H1 (cell line): ENCODE measurements around the gene DHRS3. TPM values are rescaled to one million over a fixed set of nuclear protein-coding genes. Genes with fewer than 3 reads are reported as not detected.

Experiments used
- CBX5 ChIP-seq: fragments of 300-800, 300-1000 bp; sonication (generic); IDR thresholded peaks from 2 replicates; pipeline ENCODE4 v1.7.1; 2016; ENCODE audit warnings: antibody characterized with exemption, low read length, low read depth
- CREB1 ChIP-seq: IDR thresholded peaks from 2 replicates; pipeline ENCODE4 v1.6.1; 2012; ENCODE audit warnings: inconsistent platforms
- CTBP2 ChIP-seq: IDR thresholded peaks from 2 replicates; pipeline ENCODE4 v1.7.0; 2011; ENCODE audit warnings: borderline replicate concordance, mild to moderate bottlenecking, moderate library complexity, mixed read lengths, low read length; ENCODE audit not compliant: insufficient read depth, insufficient read length
- MAFK ChIP-seq: IDR thresholded peaks from 2 replicates; pipeline ENCODE4 v1.6.1; 2012; ENCODE audit warnings: low read depth, mild to moderate bottlenecking, improper control_type of control experiment, low read length
- polyA plus RNA-seq, 7 experiments: library from polyadenylated mRNA; depleted of rRNA in 3 of 7; stranded (reverse) in 5 of 7; unstranded in 2 of 7; fragments of >200 nt in 5 of 7; fragments of 200-250 nt in 2 of 7; gene quantifications; 1 replicate in 5 of 7; 2 replicates in 1 of 7; 4 replicates in 1 of 7; pipeline versions ENCODE4 v1.2.1 to v1.2.3, GENCODE V29; 2011 to 2013; ENCODE audit warnings: missing spikeins in 2 of 7, mixed read lengths in 2 of 7
- total RNA-seq: library from RNA; stranded (reverse); fragmentation: NEBNext Ultra II Directional; extraction: Animal tissue kit (Norgen Biotek cat#: 25700); gene quantifications from 2 replicates; pipeline ENCODE4 v1.2.1, GENCODE V29; 2021
- TF ChIP-seq, protein P1 (sequence below): fragments of 300-600 bp; sonication (generic); IDR thresholded peaks from 2 replicates; pipeline ENCODE4 v1.7.1; 2012; ENCODE audit warnings: low read length, moderate library complexity, mild to moderate bottlenecking, inconsistent platforms; ENCODE audit not compliant: insufficient replicate concordance
- TF ChIP-seq, protein P2 (sequence below), 3 experiments: IDR thresholded peaks; 1 replicate in 2 of 3; 2 replicates in 1 of 3; pipeline versions ENCODE4 v1.5.1 to v1.6.1; 2011; ENCODE audit warnings: low read length in 3 of 3, mild to moderate bottlenecking in 3 of 3, inconsistent platforms in 2 of 3, low read depth in 1 of 3, moderate library complexity in 1 of 3; ENCODE audit not compliant: insufficient read depth in 1 of 3; ENCODE audit errors: control extremely low read depth in 1 of 3

The DHRS3 gene
- total and polyA plus RNA-seq, 2 of the 8 experiments (the other 6 are each of a cell fraction or from before 2014, with no cell fraction given): 32.5 to 36.4 TPM

- TF ChIP-seq, protein P1, sequence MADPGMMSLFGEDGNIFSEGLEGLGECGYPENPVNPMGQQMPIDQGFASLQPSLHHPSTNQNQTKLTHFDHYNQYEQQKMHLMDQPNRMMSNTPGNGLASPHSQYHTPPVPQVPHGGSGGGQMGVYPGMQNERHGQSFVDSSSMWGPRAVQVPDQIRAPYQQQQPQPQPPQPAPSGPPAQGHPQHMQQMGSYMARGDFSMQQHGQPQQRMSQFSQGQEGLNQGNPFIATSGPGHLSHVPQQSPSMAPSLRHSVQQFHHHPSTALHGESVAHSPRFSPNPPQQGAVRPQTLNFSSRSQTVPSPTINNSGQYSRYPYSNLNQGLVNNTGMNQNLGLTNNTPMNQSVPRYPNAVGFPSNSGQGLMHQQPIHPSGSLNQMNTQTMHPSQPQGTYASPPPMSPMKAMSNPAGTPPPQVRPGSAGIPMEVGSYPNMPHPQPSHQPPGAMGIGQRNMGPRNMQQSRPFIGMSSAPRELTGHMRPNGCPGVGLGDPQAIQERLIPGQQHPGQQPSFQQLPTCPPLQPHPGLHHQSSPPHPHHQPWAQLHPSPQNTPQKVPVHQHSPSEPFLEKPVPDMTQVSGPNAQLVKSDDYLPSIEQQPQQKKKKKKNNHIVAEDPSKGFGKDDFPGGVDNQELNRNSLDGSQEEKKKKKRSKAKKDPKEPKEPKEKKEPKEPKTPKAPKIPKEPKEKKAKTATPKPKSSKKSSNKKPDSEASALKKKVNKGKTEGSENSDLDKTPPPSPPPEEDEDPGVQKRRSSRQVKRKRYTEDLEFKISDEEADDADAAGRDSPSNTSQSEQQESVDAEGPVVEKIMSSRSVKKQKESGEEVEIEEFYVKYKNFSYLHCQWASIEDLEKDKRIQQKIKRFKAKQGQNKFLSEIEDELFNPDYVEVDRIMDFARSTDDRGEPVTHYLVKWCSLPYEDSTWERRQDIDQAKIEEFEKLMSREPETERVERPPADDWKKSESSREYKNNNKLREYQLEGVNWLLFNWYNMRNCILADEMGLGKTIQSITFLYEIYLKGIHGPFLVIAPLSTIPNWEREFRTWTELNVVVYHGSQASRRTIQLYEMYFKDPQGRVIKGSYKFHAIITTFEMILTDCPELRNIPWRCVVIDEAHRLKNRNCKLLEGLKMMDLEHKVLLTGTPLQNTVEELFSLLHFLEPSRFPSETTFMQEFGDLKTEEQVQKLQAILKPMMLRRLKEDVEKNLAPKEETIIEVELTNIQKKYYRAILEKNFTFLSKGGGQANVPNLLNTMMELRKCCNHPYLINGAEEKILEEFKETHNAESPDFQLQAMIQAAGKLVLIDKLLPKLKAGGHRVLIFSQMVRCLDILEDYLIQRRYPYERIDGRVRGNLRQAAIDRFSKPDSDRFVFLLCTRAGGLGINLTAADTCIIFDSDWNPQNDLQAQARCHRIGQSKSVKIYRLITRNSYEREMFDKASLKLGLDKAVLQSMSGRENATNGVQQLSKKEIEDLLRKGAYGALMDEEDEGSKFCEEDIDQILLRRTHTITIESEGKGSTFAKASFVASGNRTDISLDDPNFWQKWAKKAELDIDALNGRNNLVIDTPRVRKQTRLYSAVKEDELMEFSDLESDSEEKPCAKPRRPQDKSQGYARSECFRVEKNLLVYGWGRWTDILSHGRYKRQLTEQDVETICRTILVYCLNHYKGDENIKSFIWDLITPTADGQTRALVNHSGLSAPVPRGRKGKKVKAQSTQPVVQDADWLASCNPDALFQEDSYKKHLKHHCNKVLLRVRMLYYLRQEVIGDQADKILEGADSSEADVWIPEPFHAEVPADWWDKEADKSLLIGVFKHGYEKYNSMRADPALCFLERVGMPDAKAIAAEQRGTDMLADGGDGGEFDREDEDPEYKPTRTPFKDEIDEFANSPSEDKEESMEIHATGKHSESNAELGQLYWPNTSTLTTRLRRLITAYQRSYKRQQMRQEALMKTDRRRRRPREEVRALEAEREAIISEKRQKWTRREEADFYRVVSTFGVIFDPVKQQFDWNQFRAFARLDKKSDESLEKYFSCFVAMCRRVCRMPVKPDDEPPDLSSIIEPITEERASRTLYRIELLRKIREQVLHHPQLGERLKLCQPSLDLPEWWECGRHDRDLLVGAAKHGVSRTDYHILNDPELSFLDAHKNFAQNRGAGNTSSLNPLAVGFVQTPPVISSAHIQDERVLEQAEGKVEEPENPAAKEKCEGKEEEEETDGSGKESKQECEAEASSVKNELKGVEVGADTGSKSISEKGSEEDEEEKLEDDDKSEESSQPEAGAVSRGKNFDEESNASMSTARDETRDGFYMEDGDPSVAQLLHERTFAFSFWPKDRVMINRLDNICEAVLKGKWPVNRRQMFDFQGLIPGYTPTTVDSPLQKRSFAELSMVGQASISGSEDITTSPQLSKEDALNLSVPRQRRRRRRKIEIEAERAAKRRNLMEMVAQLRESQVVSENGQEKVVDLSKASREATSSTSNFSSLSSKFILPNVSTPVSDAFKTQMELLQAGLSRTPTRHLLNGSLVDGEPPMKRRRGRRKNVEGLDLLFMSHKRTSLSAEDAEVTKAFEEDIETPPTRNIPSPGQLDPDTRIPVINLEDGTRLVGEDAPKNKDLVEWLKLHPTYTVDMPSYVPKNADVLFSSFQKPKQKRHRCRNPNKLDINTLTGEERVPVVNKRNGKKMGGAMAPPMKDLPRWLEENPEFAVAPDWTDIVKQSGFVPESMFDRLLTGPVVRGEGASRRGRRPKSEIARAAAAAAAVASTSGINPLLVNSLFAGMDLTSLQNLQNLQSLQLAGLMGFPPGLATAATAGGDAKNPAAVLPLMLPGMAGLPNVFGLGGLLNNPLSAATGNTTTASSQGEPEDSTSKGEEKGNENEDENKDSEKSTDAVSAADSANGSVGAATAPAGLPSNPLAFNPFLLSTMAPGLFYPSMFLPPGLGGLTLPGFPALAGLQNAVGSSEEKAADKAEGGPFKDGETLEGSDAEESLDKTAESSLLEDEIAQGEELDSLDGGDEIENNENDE: no peak
- no peak for TF ChIP-seq CBX5
- TF ChIP-seq MAFK: no peak
- no peak for TF ChIP-seq CREB1
- TF ChIP-seq, protein P2, sequence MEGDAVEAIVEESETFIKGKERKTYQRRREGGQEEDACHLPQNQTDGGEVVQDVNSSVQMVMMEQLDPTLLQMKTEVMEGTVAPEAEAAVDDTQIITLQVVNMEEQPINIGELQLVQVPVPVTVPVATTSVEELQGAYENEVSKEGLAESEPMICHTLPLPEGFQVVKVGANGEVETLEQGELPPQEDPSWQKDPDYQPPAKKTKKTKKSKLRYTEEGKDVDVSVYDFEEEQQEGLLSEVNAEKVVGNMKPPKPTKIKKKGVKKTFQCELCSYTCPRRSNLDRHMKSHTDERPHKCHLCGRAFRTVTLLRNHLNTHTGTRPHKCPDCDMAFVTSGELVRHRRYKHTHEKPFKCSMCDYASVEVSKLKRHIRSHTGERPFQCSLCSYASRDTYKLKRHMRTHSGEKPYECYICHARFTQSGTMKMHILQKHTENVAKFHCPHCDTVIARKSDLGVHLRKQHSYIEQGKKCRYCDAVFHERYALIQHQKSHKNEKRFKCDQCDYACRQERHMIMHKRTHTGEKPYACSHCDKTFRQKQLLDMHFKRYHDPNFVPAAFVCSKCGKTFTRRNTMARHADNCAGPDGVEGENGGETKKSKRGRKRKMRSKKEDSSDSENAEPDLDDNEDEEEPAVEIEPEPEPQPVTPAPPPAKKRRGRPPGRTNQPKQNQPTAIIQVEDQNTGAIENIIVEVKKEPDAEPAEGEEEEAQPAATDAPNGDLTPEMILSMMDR (IDR thresholded peaks at IDR 0.05; ENCODE audit: control extremely low read depth in 1 of 3, insufficient read depth in 1 of 3, low read depth in 1 of 3, low read length in 3 of 3): no peak
- TF ChIP-seq CTBP2: no peak
Measured at GRCh38 chr1:12544357-12544756, 73.7 kb downstream of the DHRS3 start (continued).
